HepG2 (cell line): ENCODE data around the gene CORO1C. TPM values are rescaled to one million over a fixed set of nuclear protein-coding genes. Genes with fewer than 3 reads are reported as not detected.

ENCODE experiments used
- ATAC-seq: fragments of 200-7000 bp; cut with Tn5 transposase; 3 replicates; pipeline ENCODE4 v1.9.1; 2020; ENCODE audit warnings: mild to moderate bottlenecking, moderate library complexity
- BruUV-seq: library from RNA; stranded (reverse); fragments of 400-500 nt; replicated peaks from 2 replicates; lab custom pipeline; 2021; lab: Mats Ljungman, UMichigan
- CTCF ChIA-PET: fragments of 300-600 bp; formaldehyde crosslinking; extraction: SDS; loops from one replicate; lab custom pipeline; 2021; ENCODE audit warnings: low total read pairs, inconsistent platforms, low intra/inter-chr PET ratio; lab: Yijun Ruan, JAX
- POLR2A ChIA-PET: fragments of 350-600 bp; sonication (Branson Sonifier 250); formaldehyde crosslinking; loops from one replicate; lab custom pipeline; 2020; ENCODE audit warnings: antibody characterized with exemption, inconsistent platforms; lab: Yijun Ruan, JAX
- DNase-seq: peaks from one replicate; pipeline ENCODE4 v3.0.0-alpha.2; 2015; ENCODE audit warnings: low spot score
- FAIRE-seq: peaks from 3 replicates; lab custom pipeline; 2011; peaks lifted over from hg19 to GRCh38; lab: Jason Lieb, UNC
- H2AFZ ChIP-seq: one replicate; pipeline ENCODE4 v1.6.1; 2011; ENCODE audit warnings: low read length, inconsistent platforms
- H3K27ac ChIP-seq: fragments of 300-600 bp; 3 replicates; pipeline ENCODE4 v1.8.0; 2011; ENCODE audit warnings: mixed run types, mild to moderate bottlenecking, mixed read lengths, low read length, inconsistent platforms; ENCODE audit not compliant: insufficient read depth; ENCODE audit errors: extremely low read length
- H3K27me3 ChIP-seq, 2 experiments: fragments of 200-600 bp in 1 of 2; 2 replicates in 1 of 2; 3 replicates in 1 of 2; pipeline versions ENCODE4 v1.6.0 to v1.8.0; 2011; ENCODE audit warnings: low read length in 2 of 2, mild to moderate bottlenecking in 2 of 2, moderate library complexity in 2 of 2, inconsistent platforms in 1 of 2; ENCODE audit not compliant: insufficient read depth in 2 of 2, control insufficient read depth in 1 of 2
- H3K36me3 ChIP-seq, 2 experiments: fragments of 200-600 bp in 1 of 2; replicated peaks in 1 of 2; 2 replicates in 1 of 2; 3 replicates in 1 of 2; pipeline versions ENCODE4 v1.5.1 to v1.8.0; 2011; ENCODE audit warnings: low read length in 2 of 2, inconsistent platforms in 1 of 2; ENCODE audit not compliant: insufficient read depth in 2 of 2, control insufficient read depth in 1 of 2
- H3K4me1 ChIP-seq: 2 replicates; pipeline ENCODE4 v1.5.1; 2012; ENCODE audit warnings: low read length, inconsistent platforms; ENCODE audit not compliant: insufficient read depth
- H3K4me2 ChIP-seq: 2 replicates; pipeline ENCODE4 v1.6.0; 2011; ENCODE audit warnings: low read depth, low read length, inconsistent platforms
- H3K4me3 ChIP-seq, 3 experiments: fragments of 200-600 bp in 1 of 3; sonication (generic), shearing (Covaris generic) in 1 of 3; replicated peaks in 1 of 3; 2 replicates each; pipeline ENCODE4 v1.5.1; 2011 to 2016; ENCODE audit warnings: low read length in 3 of 3, inconsistent platforms in 2 of 3, low read depth in 2 of 3, mild to moderate bottlenecking in 2 of 3, control low read depth in 1 of 3, mixed read lengths in 1 of 3; ENCODE audit not compliant: insufficient read depth in 1 of 3
- H3K79me2 ChIP-seq: one replicate; pipeline ENCODE4 v1.6.1; 2011; ENCODE audit warnings: low read length, inconsistent platforms; ENCODE audit not compliant: insufficient read depth
- H3K9ac ChIP-seq: 2 replicates; pipeline ENCODE4 v1.6.0; 2011; ENCODE audit warnings: mild to moderate bottlenecking, low read depth, low read length, inconsistent platforms; ENCODE audit not compliant: insufficient read depth
- H3K9me3 ChIP-seq: 2 replicates; pipeline ENCODE4 v1.5.1; 2012; ENCODE audit warnings: mild to moderate bottlenecking, low read length
- H4K20me1 ChIP-seq: 2 replicates; pipeline ENCODE4 v1.6.0; 2011; ENCODE audit warnings: inconsistent platforms, mild to moderate bottlenecking, low read length, moderate library complexity; ENCODE audit not compliant: insufficient read depth
- CBX5 ChIP-seq: sonication (generic); formaldehyde crosslinking; IDR thresholded peaks from 2 replicates; pipeline ENCODE4 v1.4.0; 2020; ENCODE audit warnings: missing genetic modification reagents, borderline replicate concordance
- FOXK1 ChIP-seq: sonication (generic); formaldehyde crosslinking; IDR thresholded peaks from 2 replicates; pipeline ENCODE4 v1.4.0; 2020; ENCODE audit warnings: low read depth, missing genetic modification reagents, borderline replicate concordance
- GFI1 ChIP-seq: sonication (generic); formaldehyde crosslinking; IDR thresholded peaks from 2 replicates; pipeline ENCODE4 v1.5.0; 2020; ENCODE audit warnings: missing genetic modification reagents, mild to moderate bottlenecking, borderline replicate concordance
- GTF2F1 ChIP-seq: fragments of 150-350 bp; IDR thresholded peaks from 2 replicates; pipeline ENCODE4 v1.6.1; 2014; ENCODE audit warnings: low read length
- GTF3A ChIP-seq: sonication (generic); formaldehyde crosslinking; conservative IDR thresholded peaks from 2 replicates; pipeline ENCODE4 v1.4.0; 2020; ENCODE audit warnings: mild to moderate bottlenecking, missing genetic modification reagents
- HOXA9 ChIP-seq: sonication (generic); formaldehyde crosslinking; IDR thresholded peaks from 2 replicates; pipeline ENCODE4 v1.8.1; 2022; ENCODE audit warnings: missing genetic modification reagents, mild to moderate bottlenecking, moderate library complexity, borderline replicate concordance
- MAFG ChIP-seq: sonication (generic); formaldehyde crosslinking; IDR thresholded peaks from 2 replicates; pipeline ENCODE4 v1.5.1; 2020; ENCODE audit warnings: mild to moderate bottlenecking, missing genetic modification reagents
- MIER3 ChIP-seq: IDR thresholded peaks from 2 replicates; pipeline ENCODE4 v1.6.1; 2016; ENCODE audit warnings: missing compliant biosample characterization, borderline replicate concordance
- NCOA1 ChIP-seq: sonication (generic); formaldehyde crosslinking; IDR thresholded peaks from 2 replicates; pipeline ENCODE4 v1.9.0; 2021; ENCODE audit warnings: missing genetic modification reagents
- NR2F1 ChIP-seq, 2 experiments: fragments of 450-650 bp in 1 of 2; formaldehyde crosslinking in 1 of 2; IDR thresholded peaks; 2 replicates each; pipeline versions ENCODE4 v1.5.0 to v1.6.1; 2016 to 2020; ENCODE audit warnings: mild to moderate bottlenecking in 1 of 2, missing compliant biosample characterization in 1 of 2, missing genetic modification reagents in 1 of 2, moderate library complexity in 1 of 2
- SMC3 ChIP-seq: IDR thresholded peaks from 2 replicates; pipeline ENCODE4 v1.6.1; 2011; ENCODE audit warnings: low read length, improper control_type of control experiment
- TP53 ChIP-seq: sonication (generic); formaldehyde crosslinking; conservative IDR thresholded peaks from 2 replicates; pipeline ENCODE4 v1.4.0; 2020; ENCODE audit warnings: missing genetic modification reagents
- ZKSCAN5 ChIP-seq: sonication (generic); formaldehyde crosslinking; IDR thresholded peaks from 2 replicates; pipeline ENCODE4 v1.5.1; 2020; ENCODE audit warnings: mild to moderate bottlenecking, missing genetic modification reagents
- ZNF160 ChIP-seq: sonication (generic); formaldehyde crosslinking; IDR thresholded peaks from 2 replicates; pipeline ENCODE4 v1.8.0; 2022; ENCODE audit warnings: mild to moderate bottlenecking, inconsistent platforms, missing genetic modification reagents
- ZNF33A ChIP-seq: sonication (generic); formaldehyde crosslinking; IDR thresholded peaks from 2 replicates; pipeline ENCODE4 v1.5.1; 2020; ENCODE audit warnings: missing genetic modification reagents, mild to moderate bottlenecking, moderate library complexity, borderline replicate concordance
- ZNF33B ChIP-seq: sonication (generic); formaldehyde crosslinking; IDR thresholded peaks from 2 replicates; pipeline ENCODE4 v1.5.1; 2020; ENCODE audit warnings: mild to moderate bottlenecking, missing genetic modification reagents
- ZNF446 ChIP-seq: sonication (generic); formaldehyde crosslinking; IDR thresholded peaks from 2 replicates; pipeline ENCODE4 v1.5.0; 2020; ENCODE audit warnings: mild to moderate bottlenecking, missing genetic modification reagents
- ZNF563 ChIP-seq: sonication (generic); formaldehyde crosslinking; IDR thresholded peaks from 2 replicates; pipeline ENCODE4 v1.8.0; 2022; ENCODE audit warnings: mild to moderate bottlenecking, moderate library complexity, missing genetic modification reagents
- ZNF670 ChIP-seq: sonication (generic); formaldehyde crosslinking; IDR thresholded peaks from 2 replicates; pipeline ENCODE4 v1.8.0; 2022; ENCODE audit warnings: mild to moderate bottlenecking, missing genetic modification reagents, borderline replicate concordance
- ZNF777 ChIP-seq: sonication (generic); formaldehyde crosslinking; IDR thresholded peaks from 2 replicates; pipeline ENCODE4 v1.4.0; 2020; ENCODE audit warnings: missing genetic modification reagents
- ZNF788 ChIP-seq: sonication (generic); formaldehyde crosslinking; IDR thresholded peaks from 2 replicates; pipeline ENCODE4 v1.5.0; 2020; ENCODE audit warnings: mild to moderate bottlenecking, missing genetic modification reagents, borderline replicate concordance
- WGBS: methylation state at CpG from one replicate; pipeline ENCODE4 v1.1.6; 2017; ENCODE audit warnings: low lambda C conversion rate; 5-methylcytosine and 5-hydroxymethylcytosine counted together
- in situ Hi-C: cut with HindIII; loops from 2 replicates; pipeline ENCODE4 v1.10.0; 2017; ENCODE audit warnings: low pct_unique_long_range_greater_than_20kb; ENCODE audit not compliant: extremely low pct_ligation_motif_present
- intact Hi-C: fragments of 100-400 bp; cut with micrococcal nuclease; formaldehyde crosslinking; loops from one replicate; pipeline ENCODE4 v1.10.0; 2022; ENCODE audit not compliant: unreplicated experiment
- polyA plus RNA-seq, 8 experiments: library from polyadenylated mRNA; depleted of rRNA in 3 of 8; stranded (reverse) in 7 of 8; unstranded in 1 of 8; fragments of >200 nt; fragmentation: Illumina TruSeq in 4 of 8; extraction: Trizol in 4 of 8; gene quantifications; 2 replicates each; pipeline versions ENCODE4 v1.2.1 to v1.2.3, GENCODE V29; 2011 to 2016; ENCODE audit warnings: low read depth in 4 of 8, missing spikeins in 1 of 8, mixed read lengths in 1 of 8; ENCODE audit not compliant: insufficient read depth in 1 of 8
- total RNA-seq, 5 experiments: library from RNA; depleted of rRNA; stranded (reverse); fragments of >200 nt; fragmentation: Illumina TruSeq; extraction: Trizol; gene quantifications; 2 replicates each; pipeline ENCODE4 v1.2.3, GENCODE V29; 2016; ENCODE audit warnings: low read depth in 1 of 5
- TF ChIP-seq, protein P1 (sequence below), 2 experiments: sonication (generic) in 1 of 2; formaldehyde crosslinking in 1 of 2; IDR thresholded peaks; 2 replicates each; pipeline versions ENCODE4 v1.4.0 to v1.6.1; 2018 to 2020; ENCODE audit warnings: missing genetic modification reagents in 2 of 2, borderline replicate concordance in 1 of 2, low read depth in 1 of 2, mild to moderate bottlenecking in 1 of 2, missing biosample characterization in 1 of 2

Gene CORO1C
- total and polyA plus RNA-seq, 2 of the 13 experiments (the other 11 are each of a cell fraction or from before 2014, with no cell fraction given): 73.7 to 131 TPM

- TF ChIP-seq ZKSCAN5 (CRISPR knock-in tag): no peak
- TF ChIP-seq ZNF33B (CRISPR knock-in tag): no peak
- TF ChIP-seq, protein P1, sequence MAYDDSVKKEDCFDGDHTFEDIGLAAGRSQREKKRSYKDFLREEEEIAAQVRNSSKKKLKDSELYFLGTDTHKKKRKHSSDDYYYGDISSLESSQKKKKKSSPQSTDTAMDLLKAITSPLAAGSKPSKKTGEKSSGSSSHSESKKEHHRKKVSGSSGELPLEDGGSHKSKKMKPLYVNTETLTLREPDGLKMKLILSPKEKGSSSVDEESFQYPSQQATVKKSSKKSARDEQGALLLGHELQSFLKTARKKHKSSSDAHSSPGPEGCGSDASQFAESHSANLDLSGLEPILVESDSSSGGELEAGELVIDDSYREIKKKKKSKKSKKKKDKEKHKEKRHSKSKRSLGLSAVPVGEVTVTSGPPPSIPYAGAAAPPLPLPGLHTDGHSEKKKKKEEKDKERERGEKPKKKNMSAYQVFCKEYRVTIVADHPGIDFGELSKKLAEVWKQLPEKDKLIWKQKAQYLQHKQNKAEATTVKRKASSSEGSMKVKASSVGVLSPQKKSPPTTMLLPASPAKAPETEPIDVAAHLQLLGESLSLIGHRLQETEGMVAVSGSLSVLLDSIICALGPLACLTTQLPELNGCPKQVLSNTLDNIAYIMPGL (CRISPR knock-in tag; IDR thresholded peaks at IDR 0.05; ENCODE audit: borderline replicate concordance in 1 of 2, low read depth in 1 of 2): peak in 1 of 2 experiments; percentile 16; a peak in 3 of 4 replicates
- no peak for TF ChIP-seq ZNF33A (CRISPR knock-in tag)
- no peak for TF ChIP-seq FOXK1 (CRISPR knock-in tag)
- no peak for TF ChIP-seq MIER3 (CRISPR knock-in tag)
- peak; percentile 79 for TF ChIP-seq ZNF777 (CRISPR knock-in tag)
- peak; percentile 58 for TF ChIP-seq GFI1 (CRISPR knock-in tag)
- no peak for TF ChIP-seq ZNF446 (CRISPR knock-in tag)
These were observed 646 bp upstream of the CORO1C start (continued) for GRCh38 chr12:108731866-108732461.

DNA sequence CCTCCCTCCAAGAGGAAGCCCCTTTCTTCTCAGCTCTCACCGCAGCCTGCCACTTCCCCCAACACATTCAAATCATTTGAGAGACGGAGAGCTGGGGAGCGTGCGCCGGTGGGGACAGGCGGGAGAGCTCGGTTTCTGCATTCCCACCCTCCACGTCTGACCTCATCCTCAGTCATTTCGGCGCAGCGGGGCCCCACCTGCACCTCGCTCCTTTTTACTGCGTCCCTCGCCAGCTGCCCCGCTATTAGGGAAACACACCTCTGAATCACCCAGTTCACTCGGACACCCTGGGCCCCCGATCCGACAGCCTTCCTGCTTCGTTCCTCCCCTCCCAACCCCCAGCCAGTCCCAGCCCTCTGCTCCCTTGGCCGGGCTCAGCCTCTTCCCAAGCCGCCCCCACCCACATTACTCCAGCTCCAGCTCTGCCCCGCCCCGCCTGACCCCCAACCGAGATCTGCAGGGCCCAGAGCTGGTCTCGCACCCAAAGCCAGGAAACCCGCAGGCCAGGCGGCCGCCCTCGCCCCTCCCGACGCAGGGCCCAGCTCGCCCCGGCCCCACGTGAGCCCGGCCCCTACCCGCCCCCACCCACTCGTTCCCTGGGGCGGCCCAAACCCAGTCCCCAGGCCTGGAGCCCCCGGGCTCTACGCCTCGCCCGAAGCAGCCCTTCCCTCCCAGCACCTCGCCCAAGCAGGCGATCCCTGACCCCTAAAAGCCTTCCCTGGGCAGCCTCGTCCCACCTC is 783 bp downstream of the CORO1C start:
- Histone ChIP-seq H3K4me1 (peaks cover 67% of the 10 kb centered on the region), H3K4me2 (peak overlapping the region; percentile 89), H3K27ac (peak overlapping the region; percentile 95), H3K4me3 (peak overlapping the region; percentile 91 to 96 (median 95)), H2AFZ (no peak overlapping the region), H3K9ac (peak overlapping the region; percentile 94), H3K27me3 (no peaks in the 10 kb centered on the region; a peak in 1 of 5 replicates), H3K9me3 (no peaks in the 10 kb centered on the region), H3K36me3 (no peaks in the 10 kb centered on the region), H4K20me1 (peaks cover 26% of the 10 kb centered on the region), H3K79me2 (peaks cover 48% of the 10 kb centered on the region)
- peak; percentile 44 for ATAC-seq
- CTCF ChIA-PET: no interaction called here
- peak; percentile 54 for DNase-seq
- no peak for FAIRE-seq
- BruUV-seq: no TSS peak
- intact Hi-C loops (loop anchor here (5.0 kb wide), 2 partner anchors 42 to 168 kb away; partner anchors contain the start of genes ISCU and SART3), in situ Hi-C loops (no loop called here)
- WGBS: under 1% methylated on average over 31 of the region's 45 CpGs
- POLR2A ChIA-PET: interaction anchor here (0.6 to 1.4 kb wide), 10 partner anchors 10 to 385 kb away, joined by 3 to 12 read pairs (median 4); partner anchors contain the start of genes ACACB and ISCU
- TF ChIP-seq TP53 (CRISPR knock-in tag): no peak
- TF ChIP-seq NR2F1 (CRISPR knock-in tag; IDR thresholded peaks at IDR 0.05): no peak
- TF ChIP-seq MAFG (CRISPR knock-in tag): no peak
- TF ChIP-seq SMC3: 0 out of 2 replicates have a peak, but pooled peaks have one; percentile 14
- no peak for TF ChIP-seq GTF3A (CRISPR knock-in tag)
- TF ChIP-seq CBX5 (CRISPR knock-in tag): no peak
- no peak for TF ChIP-seq ZNF670 (CRISPR knock-in tag)
- no peak for TF ChIP-seq ZNF160 (CRISPR knock-in tag)
- 0 out of 2 replicates have a peak, but pooled peaks have one; percentile 9 for TF ChIP-seq NCOA1
- no peak for TF ChIP-seq ZNF788
- TF ChIP-seq GTF2F1: no peak
- 0 out of 2 replicates have a peak, but pooled peaks have one; percentile 55 for TF ChIP-seq ZNF563 (CRISPR knock-in tag)
- no peak for TF ChIP-seq HOXA9
